Activated CD8-positive, alpha-beta memory T cell treated with anti-CD3 and anti-CD28 coated beads, Interleukin-2, amount 10 ng/mL, durations not matched to agents 7 days and 5 days (primary cell): Measurements from ENCODE around the gene DNAH8. TPM values are rescaled to one million over a fixed set of nuclear protein-coding genes. Genes with fewer than 3 reads are reported as not detected.

Source experiments
- ATAC-seq: fragments of 150-1000 bp; cut with Tn5 transposase; one replicate; pipeline ENCODE4 v1.10.0; 2021; ENCODE audit warnings: moderate library complexity
- CTCF ChIA-PET: fragments of 350-600 bp; sonication (Branson Sonifier 250); formaldehyde crosslinking; loops from one replicate; lab custom pipeline; 2021; ENCODE audit warnings: antibody characterized with exemption; lab: Charles Lee
- DNase-seq: peaks from one replicate; pipeline ENCODE4 v3.0.0-alpha.2; 2020
- H3K27ac Mint-ChIP-seq: one replicate; pipeline ENCODE4 v1.8.0; 2021; ENCODE audit warnings: mild to moderate bottlenecking, mixed read lengths
- H3K27me3 Mint-ChIP-seq: one replicate; pipeline ENCODE4 v1.8.0; 2021; ENCODE audit warnings: mixed read lengths
- H3K36me3 Mint-ChIP-seq: one replicate; pipeline ENCODE4 v1.8.0; 2021; ENCODE audit warnings: mild to moderate bottlenecking, mixed read lengths
- H3K4me1 Mint-ChIP-seq: one replicate; pipeline ENCODE4 v1.8.0; 2021; ENCODE audit warnings: mixed read lengths
- H3K4me3 Mint-ChIP-seq: one replicate; pipeline ENCODE4 v1.8.0; 2021; ENCODE audit warnings: mild to moderate bottlenecking, moderate library complexity, mixed read lengths
- H3K9me3 Mint-ChIP-seq: one replicate; pipeline ENCODE4 v1.8.0; 2022; ENCODE audit warnings: low read depth, mixed read lengths
- total RNA-seq, 2 experiments: library from RNA; stranded (reverse); gene quantifications; one replicate each; pipeline ENCODE4 v1.2.3, GENCODE V29; 2021

DNAH8 gene
- total RNA-seq, 2 experiments from 2014 or later, result 0.12 to 0.15 TPM

- no peaks in the 10 kb centered on the region for H3K36me3 Mint-ChIP-seq
- H3K27ac Mint-ChIP-seq, result no peak overlapping the region
- H3K4me1 Mint-ChIP-seq, result no peaks in the 10 kb centered on the region
- no peak overlapping the region for H3K4me3 Mint-ChIP-seq
- DNase-seq (no peak), ATAC-seq (no peak)
- CTCF ChIA-PET, result interaction anchor here (1.2 to 3.2 kb wide), 5 partner anchors 102 to 335 kb away, joined by 3 to 12 read pairs (median 4); no protein-coding TSS in a partner anchor
- H3K9me3 Mint-ChIP-seq, result no peaks in the 10 kb centered on the region
- H3K27me3 Mint-ChIP-seq, result peaks cover 68% of the 10 kb centered on the region
These were observed 259.5 kb downstream of the DNAH8 start for GRCh38 chr6:38974389-38975151.

GRCh38 chr6:38975621-38976049 is 260.5 kb downstream of the DNAH8 start:
- Mint-ChIP-seq H3K9me3 (no peaks in the 10 kb centered on the region), H3K27me3 (peaks cover 70% of the 10 kb centered on the region), H3K4me3 (no peak overlapping the region), H3K4me1 (no peaks in the 10 kb centered on the region), H3K27ac (no peak overlapping the region), H3K36me3 (no peaks in the 10 kb centered on the region)
- ATAC-seq (no peak), DNase-seq (no peak)
- CTCF ChIA-PET, result interaction anchor here (1.2 kb wide), 2 partner anchors 12 to 334 kb away, joined by 3 read pairs; no protein-coding TSS in a partner anchor

- ATAC-seq, result no peak
- DNase-seq, result no peak
- no peak overlapping the region for H3K4me3 Mint-ChIP-seq
- H3K9me3 Mint-ChIP-seq, result no peaks in the 10 kb centered on the region
- CTCF ChIA-PET, result interaction anchor here (1.2 kb wide), 2 partner anchors 11 to 333 kb away, joined by 3 read pairs; no protein-coding TSS in a partner anchor
- peaks cover 67% of the 10 kb centered on the region for H3K27me3 Mint-ChIP-seq
- H3K27ac Mint-ChIP-seq, result no peak overlapping the region
- H3K36me3 Mint-ChIP-seq, result no peaks in the 10 kb centered on the region
- no peaks in the 10 kb centered on the region for H3K4me1 Mint-ChIP-seq
These were observed 260.9 kb downstream of the DNAH8 start for GRCh38 chr6:38976051-38976450.

- CTCF ChIA-PET, result interaction anchor here (1.2 kb wide), 1 partner anchor 332 kb away, joined by 3 read pairs; no protein-coding TSS in a partner anchor
- no peaks in the 10 kb centered on the region for H3K36me3 Mint-ChIP-seq
- DNase-seq (no peak), ATAC-seq (no peak)
- no peaks in the 10 kb centered on the region for H3K9me3 Mint-ChIP-seq
- no peaks in the 10 kb centered on the region for H3K4me1 Mint-ChIP-seq
- H3K4me3 Mint-ChIP-seq, result no peak overlapping the region
- no peak overlapping the region for H3K27ac Mint-ChIP-seq
- peaks cover 64% of the 10 kb centered on the region for H3K27me3 Mint-ChIP-seq
These were observed 261.8 kb downstream of the DNAH8 start for GRCh38 chr6:38976801-38977500.

GRCh38 chr6:38978139-38978704 is 263.1 kb downstream of the DNAH8 start:
- Mint-ChIP-seq H3K27me3 (peaks cover 70% of the 10 kb centered on the region), H3K36me3 (no peaks in the 10 kb centered on the region), H3K27ac (no peak overlapping the region), H3K9me3 (no peaks in the 10 kb centered on the region), H3K4me1 (no peaks in the 10 kb centered on the region), H3K4me3 (no peak overlapping the region)
- CTCF ChIA-PET, result no interaction called here
- DNase-seq (no peak), ATAC-seq (no peak)

- H3K27me3 Mint-ChIP-seq, result peaks cover 50% of the 10 kb centered on the region
- no peaks in the 10 kb centered on the region for H3K4me1 Mint-ChIP-seq
- CTCF ChIA-PET, result interaction anchor here (1.1 kb wide), 1 partner anchor 9 kb away, joined by 3 read pairs; no protein-coding TSS in a partner anchor
- no peaks in the 10 kb centered on the region for H3K36me3 Mint-ChIP-seq
- no peak overlapping the region for H3K27ac Mint-ChIP-seq
- no peak overlapping the region for H3K4me3 Mint-ChIP-seq
- no peak for DNase-seq
- H3K9me3 Mint-ChIP-seq, result no peaks in the 10 kb centered on the region
- ATAC-seq, result no peak
These were observed 267.4 kb downstream of the DNAH8 start for GRCh38 chr6:38982470-38982869.

DNA sequence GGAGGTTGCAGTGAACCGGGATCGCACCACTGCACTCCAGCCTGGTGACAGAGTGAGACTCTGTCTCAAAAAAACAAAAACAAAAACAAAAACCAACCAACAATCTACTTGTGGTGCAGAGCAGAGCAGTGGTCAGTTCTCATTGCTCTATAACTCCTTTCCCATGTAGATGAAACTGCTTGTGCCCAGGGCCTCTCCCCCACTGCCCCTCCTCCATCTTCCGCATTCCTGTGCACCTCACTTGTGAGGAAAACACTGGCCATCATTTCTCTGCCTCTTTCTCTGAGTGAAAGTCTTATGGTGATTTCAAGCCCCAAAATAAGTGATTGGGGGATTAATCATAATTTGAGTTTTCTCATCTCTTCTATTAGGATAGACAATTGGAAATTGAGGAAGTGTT is 269.6 kb downstream of the DNAH8 start:
- Mint-ChIP-seq H3K4me1 (no peaks in the 10 kb centered on the region), H3K27ac (no peak overlapping the region), H3K36me3 (no peaks in the 10 kb centered on the region), H3K27me3 (peaks cover 28% of the 10 kb centered on the region), H3K9me3 (no peaks in the 10 kb centered on the region), H3K4me3 (no peak overlapping the region)
- no peak for DNase-seq
- ATAC-seq, result no peak
- CTCF ChIA-PET, result no interaction called here

- CTCF ChIA-PET, result no interaction called here
- Mint-ChIP-seq H3K9me3 (no peaks in the 10 kb centered on the region), H3K4me1 (no peaks in the 10 kb centered on the region), H3K36me3 (no peaks in the 10 kb centered on the region), H3K4me3 (no peak overlapping the region), H3K27ac (no peak overlapping the region), H3K27me3 (peaks cover 22% of the 10 kb centered on the region)
- ATAC-seq (no peak), DNase-seq (no peak)
These were observed 270.7 kb downstream of the DNAH8 start for GRCh38 chr6:38985839-38986238.

DNA sequence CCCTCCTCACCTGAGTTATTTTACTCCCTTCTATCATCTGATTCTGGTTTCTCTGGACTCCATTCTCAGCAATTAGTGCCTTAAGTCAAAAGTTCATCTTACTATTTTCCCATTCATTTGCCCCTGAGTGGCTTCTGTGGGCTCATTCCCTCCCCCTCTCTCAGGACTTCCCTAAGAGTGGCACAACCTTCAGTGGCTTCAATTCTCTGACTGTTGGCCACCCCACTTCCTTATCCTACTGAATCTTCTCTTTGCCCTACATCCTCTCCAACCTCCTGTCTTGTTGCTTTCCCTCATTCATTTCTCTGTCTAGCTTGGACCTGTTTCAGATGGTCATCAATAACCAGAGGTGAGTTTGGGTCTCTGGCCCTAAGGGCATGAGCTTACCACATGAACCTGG is 272.4 kb downstream of the DNAH8 start:
- CTCF ChIA-PET, result interaction anchor here (1.0 to 1.8 kb wide), 2 partner anchors 9 to 12 kb away, joined by 3 to 6 read pairs; no protein-coding TSS in a partner anchor
- no peaks in the 10 kb centered on the region for H3K9me3 Mint-ChIP-seq
- no peaks in the 10 kb centered on the region for H3K4me1 Mint-ChIP-seq
- peaks cover 24% of the 10 kb centered on the region for H3K27me3 Mint-ChIP-seq
- H3K36me3 Mint-ChIP-seq, result no peaks in the 10 kb centered on the region
- ATAC-seq (no peak), DNase-seq (no peak)
- H3K27ac Mint-ChIP-seq, result no peak overlapping the region
- H3K4me3 Mint-ChIP-seq, result no peak overlapping the region

DNA sequence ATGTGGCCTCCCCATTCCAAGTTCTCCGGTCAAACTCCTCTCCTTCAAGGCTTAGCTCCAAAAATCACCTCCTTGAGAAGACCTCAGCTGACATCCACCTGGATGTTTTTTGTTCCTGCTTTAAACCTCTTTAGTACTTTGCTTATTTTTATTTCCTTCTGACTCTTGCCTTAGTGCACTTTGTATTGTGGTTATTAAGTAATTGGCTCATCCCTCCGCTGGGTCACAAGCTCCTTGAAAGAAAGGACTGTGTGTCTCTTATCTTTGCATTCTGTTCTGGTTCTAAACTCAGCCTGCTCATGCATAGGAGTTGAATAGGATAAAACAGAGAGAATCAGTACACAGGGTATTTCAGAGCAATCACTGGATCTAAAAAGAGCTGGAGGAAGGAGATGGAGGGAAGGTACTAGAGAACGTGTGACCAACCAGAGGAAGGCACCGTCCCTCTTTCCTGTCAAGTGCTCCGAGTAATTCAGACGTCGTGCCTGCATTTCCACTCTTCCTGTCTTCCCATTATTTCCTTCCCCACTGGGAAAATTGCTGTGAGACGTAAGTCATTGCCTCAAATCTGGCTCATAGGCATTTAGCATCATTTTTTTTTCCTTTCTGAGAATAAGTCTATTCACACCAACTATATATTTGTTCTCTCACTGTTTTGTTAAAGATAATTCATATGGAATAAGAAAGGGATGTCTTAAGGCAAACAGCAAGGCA is 273.8 kb downstream of the DNAH8 start:
- Mint-ChIP-seq H3K4me3 (no peak overlapping the region), H3K36me3 (no peaks in the 10 kb centered on the region), H3K27ac (no peak overlapping the region), H3K9me3 (no peaks in the 10 kb centered on the region), H3K4me1 (no peaks in the 10 kb centered on the region), H3K27me3 (peaks cover 24% of the 10 kb centered on the region)
- DNase-seq (no peak), ATAC-seq (no peak)
- CTCF ChIA-PET, result interaction anchor here (0.6 to 1.8 kb wide), 2 partner anchors 8 to 287 kb away, joined by 3 to 6 read pairs; no protein-coding TSS in a partner anchor

DNA sequence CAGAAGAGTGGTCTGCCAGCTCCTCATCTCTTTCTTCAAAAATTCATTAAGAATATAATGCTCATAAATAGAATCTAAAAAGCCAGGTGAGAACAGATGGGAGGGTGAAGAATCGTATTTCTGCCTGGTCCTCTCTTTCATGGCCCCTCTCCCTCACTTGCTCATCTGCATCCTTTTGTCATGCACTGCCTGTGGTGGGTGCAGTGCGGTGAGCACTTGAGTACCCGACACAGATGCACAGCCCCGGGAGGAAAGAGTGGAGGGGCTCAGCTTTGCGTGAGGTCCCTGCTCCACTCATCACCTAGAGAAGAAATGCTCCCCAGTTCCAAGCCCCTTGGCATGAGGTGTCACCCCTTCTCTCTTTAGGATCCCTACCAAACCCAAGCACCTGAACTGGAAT is 275.4 kb downstream of the DNAH8 start:
- peaks cover 27% of the 10 kb centered on the region for H3K27me3 Mint-ChIP-seq
- H3K9me3 Mint-ChIP-seq, result no peaks in the 10 kb centered on the region
- H3K36me3 Mint-ChIP-seq, result no peaks in the 10 kb centered on the region
- no peak overlapping the region for H3K27ac Mint-ChIP-seq
- no peaks in the 10 kb centered on the region for H3K4me1 Mint-ChIP-seq
- DNase-seq (no peak), ATAC-seq (no peak)
- no peak overlapping the region for H3K4me3 Mint-ChIP-seq
- CTCF ChIA-PET, result no interaction called here

DNA sequence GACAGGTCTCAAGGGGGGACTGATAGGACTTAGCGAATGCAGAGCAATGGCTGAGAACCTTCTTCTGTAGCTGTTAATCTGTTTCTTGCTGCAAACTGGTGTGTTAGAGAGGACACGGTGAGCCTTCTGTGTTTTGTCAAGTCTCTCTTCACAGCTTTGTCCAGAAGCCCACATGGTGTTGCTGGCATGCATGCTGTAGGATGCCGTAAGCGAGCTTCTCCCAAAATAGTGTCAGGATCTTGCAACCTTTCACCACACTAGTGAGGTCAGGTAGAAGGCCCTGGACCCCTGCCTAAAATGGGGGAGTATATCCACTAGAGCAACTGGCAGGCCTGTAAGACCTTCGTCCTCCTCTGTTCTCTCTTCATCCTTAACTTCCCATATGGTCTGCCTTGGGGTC is 281.6 kb downstream of the DNAH8 start:
- H3K36me3 Mint-ChIP-seq, result no peaks in the 10 kb centered on the region
- no peaks in the 10 kb centered on the region for H3K4me1 Mint-ChIP-seq
- H3K9me3 Mint-ChIP-seq, result no peaks in the 10 kb centered on the region
- CTCF ChIA-PET, result interaction anchor here (0.9 to 2.6 kb wide), 9 partner anchors 8 to 313 kb away, joined by 3 to 19 read pairs (median 5); no protein-coding TSS in a partner anchor
- no peak for DNase-seq
- peaks cover 58% of the 10 kb centered on the region for H3K27me3 Mint-ChIP-seq
- no peak overlapping the region for H3K27ac Mint-ChIP-seq
- no peak overlapping the region for H3K4me3 Mint-ChIP-seq
- no peak for ATAC-seq
